HCT116 (cell line): ENCODE results near the gene AUTS2. TPM values are rescaled to one million over a fixed set of nuclear protein-coding genes. Genes with fewer than 3 reads are reported as not detected.

Experiments
- ATAC-seq: fragments of 200-7000 bp; cut with Tn5 transposase; 2 replicates; pipeline ENCODE4 v1.9.1; 2020; ENCODE audit warnings: mild to moderate bottlenecking, moderate library complexity
- BruUV-seq: library from RNA; stranded (reverse); fragments of 400-500 nt; replicated peaks from 2 replicates; lab custom pipeline; 2021; lab: Mats Ljungman, UMichigan
- CTCF ChIA-PET: fragments of 300-600 bp; sonication (Branson Sonifier 250); formaldehyde crosslinking; loops from one replicate; lab custom pipeline; 2021; ENCODE audit warnings: antibody characterized with exemption; lab: Charles Lee
- POLR2A ChIA-PET: fragments of 300-600, 350-600 bp; sonication (Branson Sonifier 250); formaldehyde crosslinking; loops from one replicate; lab custom pipeline; 2021; ENCODE audit warnings: antibody characterized with exemption; lab: Charles Lee
- RAD21 ChIA-PET, 2 experiments: fragments of 300-600 bp; sonication (Branson Sonifier 250); formaldehyde crosslinking; loops; one replicate each; lab custom pipeline; 2023; ENCODE audit warnings: low total read pairs in 2 of 2; ENCODE audit not compliant: uncharacterized antibody in 2 of 2, unreplicated experiment in 2 of 2, low non-redundant PET in 1 of 2; lab: Charles Lee
- DNase-seq: peaks from one replicate; pipeline ENCODE4 v3.0.0-alpha.2; 2010; ENCODE audit warnings: low read depth, low spot score
- H2AFZ ChIP-seq: fragments of 200-600 bp; shearing (Covaris generic), sonication (generic); 2 replicates; pipeline ENCODE4 v1.6.1; 2017; ENCODE audit warnings: low read depth, mixed run types, mixed read lengths, antibody characterized with exemption, low read length; ENCODE audit not compliant: poor library complexity, severe bottlenecking
- H3K27ac ChIP-seq: 2 replicates; pipeline ENCODE4 v1.5.1; 2012; ENCODE audit warnings: low read depth, low read length
- H3K27me3 ChIP-seq: fragments of 200-600 bp; sonication (generic); 2 replicates; pipeline ENCODE4 v1.6.1; 2016; ENCODE audit warnings: mixed run types, low read length, mixed read lengths; ENCODE audit not compliant: insufficient read depth
- H3K36me3 ChIP-seq, 2 experiments: fragments of 200-500 bp in 1 of 2; fragments of 200-600 bp in 1 of 2; sonication (Bioruptor generic) in 1 of 2; sonication (generic) in 1 of 2; 2 replicates each; pipeline versions ENCODE4 v1.5.1 to v1.6.1; 2014 to 2016; ENCODE audit warnings: low read length in 2 of 2, inconsistent platforms in 1 of 2, mixed read lengths in 1 of 2, mixed run types in 1 of 2; ENCODE audit not compliant: insufficient read depth in 2 of 2, control insufficient read depth in 1 of 2
- H3K4me1 ChIP-seq, 2 experiments: fragments of 200-600 bp in 1 of 2; sonication (generic) in 1 of 2; 2 replicates each; pipeline versions ENCODE4 v1.5.1 to v1.6.1; 2012 to 2017; ENCODE audit warnings: low read length in 2 of 2, inconsistent platforms in 1 of 2, mild to moderate bottlenecking in 1 of 2, mixed read lengths in 1 of 2, mixed run types in 1 of 2, moderate library complexity in 1 of 2; ENCODE audit not compliant: insufficient read depth in 2 of 2, control insufficient read depth in 1 of 2
- H3K4me2 ChIP-seq: fragments of 200-600 bp; sonication (generic); 2 replicates; pipeline ENCODE4 v1.6.1; 2017; ENCODE audit warnings: mixed run types, low read length, mixed read lengths
- H3K4me3 ChIP-seq, 2 experiments: fragments of 200-600 bp in 1 of 2; sonication (generic) in 1 of 2; replicated peaks in 1 of 2; 2 replicates each; pipeline ENCODE4 v1.5.1; 2011 to 2016; ENCODE audit warnings: low read length in 2 of 2, control low read depth in 1 of 2, low read depth in 1 of 2, mild to moderate bottlenecking in 1 of 2, mixed read lengths in 1 of 2, mixed run types in 1 of 2
- H3K79me2 ChIP-seq: fragments of 200-600 bp; sonication (generic); 2 replicates; pipeline ENCODE4 v1.6.1; 2017; ENCODE audit warnings: mild to moderate bottlenecking, mixed run types, low read length, moderate library complexity, mixed read lengths; ENCODE audit not compliant: insufficient read depth
- H3K9ac ChIP-seq: fragments of 200-600 bp; sonication (generic); 2 replicates; pipeline ENCODE4 v1.6.1; 2016; ENCODE audit warnings: low read length, mixed read lengths
- H3K9me2 ChIP-seq: fragments of 200-600 bp; sonication (generic), shearing (Covaris generic); 2 replicates; pipeline ENCODE4 v1.6.1; 2017; ENCODE audit warnings: mixed run types, mild to moderate bottlenecking, moderate library complexity; ENCODE audit not compliant: insufficient read depth
- H3K9me3 ChIP-seq, 2 experiments: fragments of 200-500 bp in 1 of 2; fragments of 200-600 bp in 1 of 2; sonication (Bioruptor generic) in 1 of 2; sonication (generic) in 1 of 2; 2 replicates each; pipeline ENCODE4 v1.6.1; 2014 to 2017; ENCODE audit warnings: low read length in 2 of 2, mixed read lengths in 2 of 2, inconsistent platforms in 1 of 2, low read depth in 1 of 2, mild to moderate bottlenecking in 1 of 2, mixed run types in 1 of 2, moderate library complexity in 1 of 2; ENCODE audit not compliant: control insufficient read depth in 1 of 2, insufficient read depth in 1 of 2
- H4K20me1 ChIP-seq: fragments of 200-600 bp; sonication (generic), shearing (Covaris generic); 2 replicates; pipeline ENCODE4 v1.6.1; 2017; ENCODE audit warnings: mixed run types, mild to moderate bottlenecking, moderate library complexity; ENCODE audit not compliant: insufficient read depth
- ATF3 ChIP-seq: IDR thresholded peaks from 2 replicates; pipeline ENCODE4 v1.6.1; 2012
- CEBPB ChIP-seq: IDR thresholded peaks from 2 replicates; pipeline ENCODE4 v1.6.1; 2012; ENCODE audit warnings: low read depth
- EGR1 ChIP-seq: IDR thresholded peaks from 2 replicates; pipeline ENCODE4 v1.6.1; 2012; ENCODE audit warnings: low read depth
- ELF1 ChIP-seq: IDR thresholded peaks from 2 replicates; pipeline ENCODE4 v1.6.1; 2012; ENCODE audit warnings: low read depth, borderline replicate concordance
- EZH2 ChIP-seq: fragments of 200-600 bp; sonication (generic); IDR thresholded peaks from 2 replicates; pipeline ENCODE4 v1.6.1; 2017; ENCODE audit warnings: antibody characterized with exemption, mixed run types
- EZH2phosphoT487 ChIP-seq: fragments of 200-600 bp; IDR thresholded peaks from 2 replicates; pipeline ENCODE4 v1.6.1; 2018; ENCODE audit warnings: antibody characterized with exemption, borderline replicate concordance
- FOSL1 ChIP-seq: IDR thresholded peaks from 2 replicates; pipeline ENCODE4 v1.6.1; 2012; ENCODE audit warnings: low read depth
- JUND ChIP-seq: IDR thresholded peaks from 2 replicates; pipeline ENCODE4 v1.6.1; 2012
- MAX ChIP-seq: IDR thresholded peaks from 2 replicates; pipeline ENCODE4 v1.6.1; 2012
- POLR2A ChIP-seq: IDR thresholded peaks from 2 replicates; pipeline ENCODE4 v1.7.0; 2011; ENCODE audit warnings: borderline replicate concordance; ENCODE audit not compliant: insufficient read depth, insufficient read length; ENCODE audit errors: extremely low read depth
- RAD21 ChIP-seq: IDR thresholded peaks from 2 replicates; pipeline ENCODE4 v1.6.1; 2012; ENCODE audit warnings: low read depth, mild to moderate bottlenecking
- SIN3A ChIP-seq: IDR thresholded peaks from 2 replicates; pipeline ENCODE4 v1.6.1; 2012; ENCODE audit warnings: low read depth
- SP1 ChIP-seq: IDR thresholded peaks from 2 replicates; pipeline ENCODE4 v1.6.1; 2012; ENCODE audit warnings: low read depth
- SRF ChIP-seq: IDR thresholded peaks from 2 replicates; pipeline ENCODE4 v1.6.1; 2012; ENCODE audit warnings: low read depth
- TCF7L2 ChIP-seq: IDR thresholded peaks from 2 replicates; pipeline ENCODE4 v1.7.0; 2011; ENCODE audit warnings: borderline replicate concordance, inconsistent platforms; ENCODE audit not compliant: insufficient read depth, insufficient read length; ENCODE audit errors: extremely low read depth
- YY1 ChIP-seq: IDR thresholded peaks from 2 replicates; pipeline ENCODE4 v1.6.1; 2011; ENCODE audit warnings: low read length, low read depth, moderate library complexity, mild to moderate bottlenecking; ENCODE audit not compliant: insufficient replicate concordance; ENCODE audit errors: extremely low read depth
- ZBTB33 ChIP-seq: IDR thresholded peaks from 2 replicates; pipeline ENCODE4 v1.6.1; 2011; ENCODE audit warnings: mild to moderate bottlenecking, low read length, moderate library complexity; ENCODE audit not compliant: insufficient replicate concordance; ENCODE audit errors: extremely low read depth
- ZFX ChIP-seq: fragments of 450-650 bp; IDR thresholded peaks from 2 replicates; pipeline ENCODE4 v1.6.1; 2017
- ZNF274 ChIP-seq: fragments of 200-500 bp; sonication (Bioruptor generic); IDR thresholded peaks from 2 replicates; pipeline ENCODE4 v1.6.1; 2014; ENCODE audit warnings: mild to moderate bottlenecking, low read depth, low read length, inconsistent platforms
- intact Hi-C: fragments of 100-400 bp; cut with micrococcal nuclease; formaldehyde crosslinking; loops from 2 replicates; pipeline ENCODE4 v1.10.0; 2022
- total RNA-seq: library from RNA; stranded (reverse); gene quantifications from one replicate; pipeline ENCODE4 v1.2.1, GENCODE V29; 2021; ENCODE audit not compliant: unreplicated experiment

Gene AUTS2
- total RNA-seq, 1 experiment from 2014 or later: 0.93 TPM

- Histone ChIP-seq H4K20me1 (no peaks in the 10 kb centered on the region), H3K79me2 (no peaks in the 10 kb centered on the region), H3K27ac (no peak overlapping the region), H2AFZ (no peak overlapping the region), H3K36me3 (no peaks in the 10 kb centered on the region), H3K4me1 (no peaks in the 10 kb centered on the region), H3K9ac (no peak overlapping the region), H3K9me2 (no peaks in the 10 kb centered on the region), H3K4me3 (no peak overlapping the region), H3K9me3 (peaks cover 5 to 26% of the 10 kb centered on the region in 2 experiments; a peak in 3 of 4 replicates), H3K4me2 (no peak overlapping the region), H3K27me3 (no peaks in the 10 kb centered on the region)
- RAD21 ChIA-PET: no interaction called here
- TF ChIP-seq TCF7L2 (no peak), CEBPB (no peak), YY1 (no peak), JUND (no peak), SIN3A (no peak), ELF1 (no peak), RAD21 (no peak), MAX (no peak), ZBTB33 (no peak), ATF3 (no peak), EGR1 (no peak), SP1 (no peak), SRF (no peak), EZH2phosphoT487 (no peak), EZH2 (no peak), POLR2A (no peak), FOSL1 (no peak), ZFX (no peak), ZNF274 (no peak)
- BruUV-seq: no TSS peak
- intact Hi-C loops: no loop called here
- CTCF ChIA-PET: no interaction called here
- ATAC-seq: no peak
- POLR2A ChIA-PET: no interaction called here
- no peak for DNase-seq
Measured at GRCh38 chr7:69858471-69858870, 260.2 kb downstream of the AUTS2 start.
